HG02840 (cell line): ENCODE results near the gene DNAJB4.
"Not testable (repeated sequence)": the region's sequence is repeated elsewhere in the genome, so short reads cannot be mapped to it uniquely, and the experiment has no call there.

Experiments used
- ATAC-seq: cut with Tn5 transposase; IDR thresholded peaks from one replicate; pipeline ENCODE4 v1.9.1; 2021; ENCODE audit warnings: mild to moderate bottlenecking, moderate library complexity, moderate number of reproducible peaks; ENCODE audit not compliant: unreplicated experiment, low FRiP score

The DNAJB4 gene

GRCh38 chr1:77989744-77990143 lies 15.0 kb upstream of the DNAJB4 start:
- no peak for ATAC-seq

GRCh38 chr1:77990629-77991204 lies 14.0 kb upstream of the DNAJB4 start:
- no peak for ATAC-seq

- ATAC-seq = no peak
These were observed 13.1 kb upstream of the DNAJB4 start for GRCh38 chr1:77991638-77992037.

- ATAC-seq = no peak
These were observed 10.5 kb upstream of the DNAJB4 start for GRCh38 chr1:77994117-77994705.

GRCh38 chr1:77996734-77997133 lies 8.0 kb upstream of the DNAJB4 start:
- ATAC-seq = no peak

GRCh38 chr1:78000536-78000935 lies 4.2 kb upstream of the DNAJB4 start:
- ATAC-seq = not testable (repeated sequence)

GRCh38 chr1:78003070-78003746 lies 1.5 kb upstream of the DNAJB4 start:
- no peak for ATAC-seq

GRCh38 chr1:78003882-78004718 lies 639 bp upstream of the DNAJB4 start:
- peak; percentile 37 for ATAC-seq

- no peak for ATAC-seq
These were observed 646 bp downstream of the DNAJB4 start for GRCh38 chr1:78005448-78005722.

GRCh38 chr1:78005755-78006154 lies 1.0 kb downstream of the DNAJB4 start:
- no peak for ATAC-seq

GRCh38 chr1:78006521-78006920 lies 1.8 kb downstream of the DNAJB4 start:
- no peak for ATAC-seq

GRCh38 chr1:78007677-78008341 lies 3.1 kb downstream of the DNAJB4 start:
- ATAC-seq = no peak

GRCh38 chr1:78009276-78009675 lies 4.5 kb downstream of the DNAJB4 start:
- ATAC-seq = no peak

- ATAC-seq = no peak
These were observed 5.1 kb downstream of the DNAJB4 start for GRCh38 chr1:78009836-78010235.

- ATAC-seq = no peak
These were observed 6.3 kb downstream of the DNAJB4 start for GRCh38 chr1:78011050-78011449.

- ATAC-seq = no peak
These were observed 10.4 kb downstream of the DNAJB4 start for GRCh38 chr1:78015148-78015547.

GRCh38 chr1:78019024-78019423 lies 14.3 kb downstream of the DNAJB4 start:
- ATAC-seq = no peak

GRCh38 chr1:78021134-78021533 lies 16.4 kb downstream of the DNAJB4 start:
- ATAC-seq = not testable (repeated sequence)

GRCh38 chr1:78029793-78030192 lies 25.1 kb downstream of the DNAJB4 start:
- no peak for ATAC-seq

GRCh38 chr1:78032996-78033796 lies 28.5 kb downstream of the DNAJB4 start:
- ATAC-seq = no peak
